Lower leg skin (tissue), 4 donors: ENCODE measurements around the gene ZBED4. TPM values are rescaled to one million over a fixed set of nuclear protein-coding genes. Genes with fewer than 3 reads are reported as not detected.

ENCODE experiments used
- DNase-seq, 2 donors: peaks; one replicate each; pipeline ENCODE4 v3.0.0-alpha.2; 2019; ENCODE audit warnings: low spot score in 2 of 2
- H3K4me3 ChIP-seq: fragments of 200-600 bp; sonication (generic); 2 replicates; pipeline ENCODE4 v1.5.1; 2017; ENCODE audit warnings: mild to moderate bottlenecking, low read depth; ENCODE audit not compliant: poor library complexity, severe bottlenecking
- CTCF ChIP-seq, 3 donors: fragments of 450-650 bp; IDR thresholded peaks; one replicate each; pipeline ENCODE4 v1.5.1; 2016; ENCODE audit warnings: antibody characterized with exemption in 3 of 3, mild to moderate bottlenecking in 3 of 3, moderate library complexity in 2 of 3
- POLR2A ChIP-seq, 2 donors: fragments of 450-650 bp; IDR thresholded peaks; one replicate each; pipeline ENCODE4 v1.6.1; 2016 to 2017; ENCODE audit warnings: antibody characterized with exemption in 2 of 2, mild to moderate bottlenecking in 1 of 2, moderate library complexity in 1 of 2
- WGBS, 2 donors: methylation state at CpG; one replicate each; pipeline ENCODE4 v1.1.5; 2018; 5-methylcytosine and 5-hydroxymethylcytosine counted together
- intact Hi-C: fragments of 100-400 bp; cut with DNase I; formaldehyde crosslinking; loops from one replicate; pipeline ENCODE4 v1.15.0; 2023; ENCODE audit warnings: low total_unique reads
- total RNA-seq, 4 donors: library from RNA; depleted of rRNA; stranded (reverse); fragments of >200 nt; gene quantifications; one replicate each; pipeline ENCODE4 v1.1.0, GENCODE V29; 2016

The ZBED4 gene
- total RNA-seq, 4 donors from 2014 or later: 8.6 to 11.6 (median 9.6) TPM

- TF ChIP-seq CTCF (IDR thresholded peaks at IDR 0.05) (no peak), POLR2A (IDR thresholded peaks at IDR 0.05) (no peak)
- intact Hi-C loops: no loop called here
- 93 to 97% methylated on average over 14 of the region's 14 CpGs for WGBS, 2 donors
- H3K4me3 ChIP-seq: no peak overlapping the region
- DNase-seq: no peak
These were observed 33.4 kb downstream of the ZBED4 start for GRCh38 chr22:49887064-49887451.

GRCh38 chr22:49887702-49888101 lies 34.1 kb downstream of the ZBED4 start:
- no peak overlapping the region for H3K4me3 ChIP-seq
- TF ChIP-seq POLR2A (IDR thresholded peaks at IDR 0.05) (no peak), CTCF (IDR thresholded peaks at IDR 0.05) (no peak)
- 95 to 97% methylated on average over 9 of the region's 9 CpGs for WGBS, 2 donors
- DNase-seq: no peak
- intact Hi-C loops: no loop called here

- TF ChIP-seq CTCF (IDR thresholded peaks at IDR 0.05) (no peak), POLR2A (IDR thresholded peaks at IDR 0.05) (no peak)
- intact Hi-C loops: no loop called here
- 93 to 98% methylated on average over 5 of the region's 5 CpGs for whole genome bisulfite sequencing, 2 donors
- H3K4me3 ChIP-seq: no peak overlapping the region
- no peak for DNase-seq
These were observed 35.4 kb downstream of the ZBED4 start for GRCh38 chr22:49889071-49889470.

GRCh38 chr22:49892226-49892899 lies 38.7 kb downstream of the ZBED4 start:
- H3K4me3 ChIP-seq: no peak overlapping the region
- no peak for DNase-seq
- intact Hi-C loops: no loop called here
- TF ChIP-seq POLR2A (IDR thresholded peaks at IDR 0.05): no peak
- 74 to 77% methylated on average over 4 of the region's 4 CpGs for WGBS, 2 donors

- intact Hi-C loops: no loop called here
- H3K4me3 ChIP-seq: no peak overlapping the region
- DNase-seq: no peak
- WGBS, 2 donors: 78 to 98% methylated on average over 4 of the region's 4 CpGs
- no peak for TF ChIP-seq POLR2A (IDR thresholded peaks at IDR 0.05)
- no peak for TF ChIP-seq CTCF (IDR thresholded peaks at IDR 0.05)
These were observed 39.4 kb downstream of the ZBED4 start for GRCh38 chr22:49893025-49893424.

- intact Hi-C loops: no loop called here
- no peak overlapping the region for H3K4me3 ChIP-seq
- 82 to 83% methylated on average over 8 of the region's 8 CpGs for WGBS, 2 donors
- no peak for TF ChIP-seq CTCF (IDR thresholded peaks at IDR 0.05)
- TF ChIP-seq POLR2A (IDR thresholded peaks at IDR 0.05): no peak
- DNase-seq: no peak
These were observed 40.8 kb downstream of the ZBED4 start for GRCh38 chr22:49894322-49895054.
